NCI-H2171 (cell line): ENCODE results near the gene NFIB.

Experiments used
- DNase-seq: peaks from one replicate; lab custom pipeline; 2025; lab: John Stamatoyannopoulos, UW

The NFIB gene

GRCh38 chr9:14242150-14242805, 71.7 kb downstream of the NFIB start:
- DNase-seq, result no peak

- no peak for DNase-seq
Measured at GRCh38 chr9:14240537-14240936, 73.4 kb downstream of the NFIB start.

GRCh38 chr9:14238518-14238917, 75.4 kb downstream of the NFIB start:
- no peak for DNase-seq

- DNase-seq, result no peak
Measured at GRCh38 chr9:14238079-14238478, 75.9 kb downstream of the NFIB start.

GRCh38 chr9:14236591-14236990, 77.3 kb downstream of the NFIB start:
- DNase-seq, result no peak

- no peak for DNase-seq
Measured at GRCh38 chr9:14232111-14232510, 81.8 kb downstream of the NFIB start.

GRCh38 chr9:14231196-14231990, 82.5 kb downstream of the NFIB start:
- no peak for DNase-seq

- no peak for DNase-seq
Measured at GRCh38 chr9:14228602-14229001, 85.3 kb downstream of the NFIB start.

GRCh38 chr9:14226855-14227532, 86.9 kb downstream of the NFIB start:
- no peak for DNase-seq

- no peak for DNase-seq
Measured at GRCh38 chr9:14223081-14223480, 90.9 kb downstream of the NFIB start.

GRCh38 chr9:14222149-14222835, 91.6 kb downstream of the NFIB start:
- DNase-seq, result no peak

- no peak for DNase-seq
Measured at GRCh38 chr9:14221558-14221957, 92.4 kb downstream of the NFIB start.

GRCh38 chr9:14221119-14221518, 92.8 kb downstream of the NFIB start:
- DNase-seq, result no peak

- DNase-seq, result no peak
Measured at GRCh38 chr9:14220256-14220655, 93.7 kb downstream of the NFIB start.

GRCh38 chr9:14219850-14220249, 94.1 kb downstream of the NFIB start:
- DNase-seq, result no peak

GRCh38 chr9:14218253-14218652, 95.7 kb downstream of the NFIB start:
- DNase-seq, result no peak

- DNase-seq, result no peak
Measured at GRCh38 chr9:14216612-14217194, 97.2 kb downstream of the NFIB start.

- DNase-seq, result no peak
Measured at GRCh38 chr9:14215614-14216013, 98.3 kb downstream of the NFIB start.

GRCh38 chr9:14214693-14215092, 99.2 kb downstream of the NFIB start:
- DNase-seq, result no peak

- DNase-seq, result no peak
Measured at GRCh38 chr9:14214065-14214684, 99.8 kb downstream of the NFIB start.

GRCh38 chr9:14213504-14213903, 100.4 kb downstream of the NFIB start:
- no peak for DNase-seq
